IPS-20b (cell line): ENCODE results near the gene SPATA31D4.
"Not testable (repeated sequence)": the region's sequence is repeated elsewhere in the genome, so short reads cannot be mapped to it uniquely, and the experiment has no call there.

Source experiments
- H3K27ac ChIP-seq: one replicate; pipeline ENCODE4 v1.5.1; 2013; ENCODE audit warnings: low read length
- H3K27me3 ChIP-seq: 2 replicates; pipeline ENCODE4 v1.6.1; 2013; ENCODE audit warnings: mild to moderate bottlenecking, low read length, inconsistent platforms; ENCODE audit not compliant: insufficient read depth
- H3K36me3 ChIP-seq: 2 replicates; pipeline ENCODE4 v1.6.1; 2013; ENCODE audit warnings: low read depth, mild to moderate bottlenecking, inconsistent platforms, low read length, moderate library complexity; ENCODE audit not compliant: insufficient read depth
- H3K4me1 ChIP-seq: 2 replicates; pipeline ENCODE4 v1.6.1; 2013; ENCODE audit warnings: mild to moderate bottlenecking, control low read depth, inconsistent platforms, low read length, moderate library complexity; ENCODE audit not compliant: insufficient read depth
- H3K4me3 ChIP-seq: 2 replicates; pipeline ENCODE4 v1.5.1; 2013; ENCODE audit warnings: mild to moderate bottlenecking, low read length, inconsistent platforms
- H3K9ac ChIP-seq: 2 replicates; pipeline ENCODE4 v1.6.1; 2013; ENCODE audit warnings: low read depth, mild to moderate bottlenecking, inconsistent platforms, low read length, moderate library complexity
- H3K9me3 ChIP-seq: 2 replicates; pipeline ENCODE4 v1.6.1; 2013; ENCODE audit warnings: mild to moderate bottlenecking, low read depth, low read length, inconsistent platforms; ENCODE audit not compliant: insufficient read depth

The SPATA31D4 gene

DNA sequence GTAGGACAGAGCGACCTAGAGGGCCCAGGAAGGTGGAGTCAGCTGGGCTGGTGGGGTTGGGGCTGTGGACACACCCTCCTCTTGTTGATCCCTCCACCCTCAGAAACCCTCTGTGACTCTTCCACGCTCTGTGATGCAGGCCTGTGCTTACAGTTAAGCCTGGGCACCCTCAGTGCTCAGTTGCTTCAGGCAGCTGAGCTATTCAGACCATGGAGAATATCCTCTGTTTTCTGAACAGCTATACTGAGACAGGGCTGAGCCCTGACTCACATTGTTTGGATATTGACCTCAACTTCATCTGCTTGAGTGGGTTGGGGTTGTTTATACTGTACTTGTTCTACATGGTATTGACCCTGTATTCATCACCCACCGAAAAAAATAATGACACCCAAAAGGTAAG lies at the start of gene SPATA31D4:
SPATA31D4 (plus strand) TSS at position 124 of the 400 bp plus-strand sequence; CDS start at position 210, 86 bp downstream.
- H3K4me1 ChIP-seq, H3K9me3 ChIP-seq, H3K9ac ChIP-seq, H3K27ac ChIP-seq, H3K27me3 ChIP-seq, H3K4me3 ChIP-seq, H3K36me3 ChIP-seq: not testable (repeated sequence)

DNA sequence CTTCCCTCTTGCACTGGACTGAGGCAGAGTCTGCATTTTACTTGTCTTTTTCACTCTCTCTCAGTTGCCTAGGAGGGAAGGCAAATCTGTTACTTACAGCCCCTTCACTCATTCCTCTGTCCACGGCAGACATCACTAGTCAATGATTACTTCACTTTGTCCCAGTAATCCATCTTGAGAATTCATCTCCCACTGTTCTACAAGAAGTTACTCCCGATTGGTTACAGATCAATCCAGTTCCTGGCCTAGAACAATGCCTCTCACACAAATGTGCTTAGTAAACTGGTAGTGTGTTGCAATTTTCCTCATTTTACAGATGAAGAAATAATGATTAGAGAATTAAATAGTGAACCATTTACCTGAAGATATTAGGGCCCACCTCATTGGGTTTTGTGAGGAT lies 49.7 kb upstream of the SPATA31D4 start:
- Histone ChIP-seq H3K9ac (no peak overlapping the region), H3K27ac (no peak overlapping the region), H3K4me3 (no peak overlapping the region), H3K36me3 (no peaks in the 10 kb centered on the region), H3K9me3 (no peaks in the 10 kb centered on the region), H3K27me3 (no peaks in the 10 kb centered on the region), H3K4me1 (no peaks in the 10 kb centered on the region)

DNA sequence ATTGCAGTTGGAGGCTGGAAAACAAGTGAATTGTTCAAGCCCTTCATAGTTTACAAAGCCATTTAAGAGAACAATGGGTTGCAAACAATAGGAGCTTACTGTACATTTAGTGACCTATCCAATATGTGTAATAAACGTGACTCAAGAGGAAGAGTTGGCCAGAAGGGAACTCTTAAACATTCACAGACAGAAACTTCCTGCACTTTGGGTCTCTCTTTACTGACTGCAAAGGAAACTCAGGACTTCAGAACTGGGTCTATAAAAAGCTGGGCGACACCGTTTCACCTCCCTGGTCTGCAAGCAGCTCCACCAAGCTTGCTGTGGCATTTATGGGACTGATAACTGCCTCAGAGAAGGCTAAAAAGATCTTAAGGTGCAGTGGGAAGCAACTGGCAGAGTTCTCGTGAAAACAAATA lies 48.7 kb upstream of the SPATA31D4 start:
- Histone ChIP-seq H3K27me3 (no peaks in the 10 kb centered on the region), H3K4me3 (no peak overlapping the region), H3K4me1 (no peaks in the 10 kb centered on the region), H3K9ac (no peak overlapping the region), H3K27ac (no peak overlapping the region), H3K36me3 (no peaks in the 10 kb centered on the region), H3K9me3 (no peaks in the 10 kb centered on the region)

DNA sequence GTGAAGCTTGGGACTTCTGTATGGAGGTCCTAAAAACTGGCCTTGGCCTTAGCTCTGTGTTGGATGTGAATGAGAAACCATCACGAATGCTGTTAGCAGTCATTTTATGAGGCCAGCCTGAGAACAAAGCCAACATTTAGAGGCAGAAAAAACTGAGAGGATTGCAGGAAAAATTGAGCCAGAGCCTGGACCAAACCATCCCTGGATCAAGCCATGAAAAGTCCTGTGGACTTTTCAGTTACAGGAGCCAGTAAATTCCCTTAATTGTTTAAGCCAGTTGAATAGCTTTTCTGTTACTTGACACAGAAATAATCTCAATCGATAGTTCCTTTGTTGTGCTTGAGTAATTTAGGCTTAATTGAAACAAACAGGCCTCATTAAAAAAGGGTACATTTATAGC lies 42.6 kb upstream of the SPATA31D4 start:
- Histone ChIP-seq H3K4me1 (no peaks in the 10 kb centered on the region), H3K36me3 (no peaks in the 10 kb centered on the region), H3K27me3 (no peaks in the 10 kb centered on the region), H3K27ac (no peak overlapping the region), H3K9me3 (no peaks in the 10 kb centered on the region), H3K9ac (no peak overlapping the region), H3K4me3 (no peak overlapping the region)

DNA sequence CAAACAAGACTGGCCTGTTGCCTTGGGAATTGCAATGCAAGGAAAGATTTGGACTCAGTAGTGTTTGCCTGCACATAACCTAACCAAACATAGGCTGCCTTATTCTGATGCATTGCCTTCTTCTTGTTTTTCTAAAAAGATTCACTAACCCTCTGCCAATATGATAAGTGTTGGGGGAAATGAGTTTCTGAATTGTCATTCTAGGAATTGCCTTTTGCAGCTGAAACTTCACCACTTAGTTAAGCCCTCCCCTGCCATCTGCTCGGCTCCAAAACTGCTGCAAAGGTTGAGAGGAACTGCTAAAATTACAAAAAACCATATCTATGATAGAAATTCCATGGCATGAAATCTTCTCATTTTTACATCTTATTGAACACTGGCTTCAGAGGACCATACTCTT lies 41.6 kb upstream of the SPATA31D4 start:
- Histone ChIP-seq H3K9me3 (no peaks in the 10 kb centered on the region), H3K36me3 (no peaks in the 10 kb centered on the region), H3K4me3 (no peak overlapping the region), H3K27me3 (no peaks in the 10 kb centered on the region), H3K27ac (no peak overlapping the region), H3K4me1 (no peaks in the 10 kb centered on the region), H3K9ac (no peak overlapping the region)

DNA sequence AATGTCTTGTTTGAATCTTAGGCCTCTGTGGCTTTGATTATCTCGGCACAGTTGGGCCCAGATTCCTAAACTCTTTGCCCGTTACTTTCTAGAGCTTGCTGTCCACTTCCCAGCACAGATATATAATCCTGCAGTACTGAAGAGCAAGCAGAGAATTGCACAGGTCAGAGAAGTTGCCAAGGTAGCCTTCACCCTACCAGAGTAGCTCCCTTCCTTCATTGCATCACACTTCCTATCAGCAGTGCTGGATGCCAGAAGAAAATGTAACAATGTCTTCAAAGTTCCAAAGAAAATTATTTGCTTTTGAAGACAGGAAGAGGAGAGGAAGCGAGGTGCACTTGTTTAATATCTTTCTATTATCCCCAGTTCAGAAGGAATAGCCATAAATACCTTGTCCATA lies 38.1 kb upstream of the SPATA31D4 start:
- Histone ChIP-seq H3K27ac (no peak overlapping the region), H3K9ac (no peak overlapping the region), H3K36me3 (no peaks in the 10 kb centered on the region), H3K27me3 (no peaks in the 10 kb centered on the region), H3K9me3 (no peaks in the 10 kb centered on the region), H3K4me1 (no peaks in the 10 kb centered on the region), H3K4me3 (no peak overlapping the region)

DNA sequence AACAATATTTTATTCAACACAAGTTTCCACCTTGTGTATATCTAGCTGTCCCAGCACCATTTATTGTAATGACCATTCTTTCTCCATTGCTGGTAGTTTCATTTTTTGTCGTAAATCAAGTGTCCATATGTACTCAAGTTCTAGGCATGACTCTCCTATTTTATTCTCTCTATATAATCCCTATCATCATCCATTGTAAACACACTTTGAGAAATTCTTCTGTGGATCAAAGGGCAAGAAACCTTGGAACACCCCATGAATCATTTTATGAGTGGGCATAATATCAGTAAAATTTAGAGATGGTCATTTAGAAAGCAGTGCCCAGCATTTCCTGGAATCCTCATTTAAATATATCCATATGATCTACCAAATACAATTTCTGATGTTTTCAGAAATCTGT lies 35.8 kb upstream of the SPATA31D4 start:
- Histone ChIP-seq H3K4me1 (no peaks in the 10 kb centered on the region), H3K27ac (no peak overlapping the region), H3K4me3 (no peak overlapping the region), H3K36me3 (no peaks in the 10 kb centered on the region), H3K27me3 (no peaks in the 10 kb centered on the region), H3K9me3 (no peaks in the 10 kb centered on the region), H3K9ac (no peak overlapping the region)

DNA sequence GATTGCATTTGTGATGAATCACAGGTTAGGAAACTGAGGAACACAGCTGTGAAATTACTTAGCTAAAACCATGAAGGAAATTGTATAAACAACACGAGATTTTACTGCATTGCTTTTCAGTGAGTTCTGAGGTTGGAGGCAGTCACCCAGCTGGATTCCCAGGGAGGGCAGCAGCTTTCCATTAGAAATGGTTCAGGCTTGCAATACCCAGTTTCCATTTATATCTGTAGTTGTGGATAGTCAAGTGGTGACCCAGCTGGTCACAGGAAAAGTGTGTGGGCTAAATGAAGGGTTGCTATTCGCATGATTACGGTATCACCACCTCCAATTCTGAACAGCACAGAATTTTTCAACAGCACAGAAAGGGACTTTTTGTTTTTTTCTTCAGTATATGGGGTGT lies 34.3 kb upstream of the SPATA31D4 start:
- H3K4me1 ChIP-seq, result no peaks in the 10 kb centered on the region
- H3K9ac ChIP-seq, result no peak overlapping the region
- no peak overlapping the region for H3K4me3 ChIP-seq
- no peak overlapping the region for H3K27ac ChIP-seq
- no peaks in the 10 kb centered on the region for H3K36me3 ChIP-seq
- H3K27me3 ChIP-seq, result no peaks in the 10 kb centered on the region
- no peaks in the 10 kb centered on the region for H3K9me3 ChIP-seq

DNA sequence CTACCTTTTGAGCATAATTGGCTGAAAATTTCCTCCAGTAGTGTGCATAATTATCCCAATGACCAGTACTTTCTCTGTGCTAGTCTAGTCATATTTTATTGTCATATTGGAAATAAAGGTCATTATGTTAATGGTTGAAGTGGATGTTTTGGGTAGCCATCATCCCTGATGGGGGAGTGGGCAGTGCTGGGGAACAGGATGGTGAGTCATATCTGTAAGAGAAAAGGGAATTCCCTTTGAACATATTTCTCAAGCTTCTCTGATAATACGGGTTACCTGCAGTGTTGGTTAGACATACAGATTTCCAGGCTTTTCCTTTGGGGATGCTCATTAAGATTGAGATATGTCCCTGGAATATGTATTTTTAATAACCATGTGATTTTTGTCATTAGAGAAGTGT lies 33.3 kb upstream of the SPATA31D4 start:
- H3K9me3 ChIP-seq, result no peaks in the 10 kb centered on the region
- no peak overlapping the region for H3K27ac ChIP-seq
- no peaks in the 10 kb centered on the region for H3K4me1 ChIP-seq
- H3K36me3 ChIP-seq, result no peaks in the 10 kb centered on the region
- H3K9ac ChIP-seq, result no peak overlapping the region
- no peaks in the 10 kb centered on the region for H3K27me3 ChIP-seq
- H3K4me3 ChIP-seq, result no peak overlapping the region

DNA sequence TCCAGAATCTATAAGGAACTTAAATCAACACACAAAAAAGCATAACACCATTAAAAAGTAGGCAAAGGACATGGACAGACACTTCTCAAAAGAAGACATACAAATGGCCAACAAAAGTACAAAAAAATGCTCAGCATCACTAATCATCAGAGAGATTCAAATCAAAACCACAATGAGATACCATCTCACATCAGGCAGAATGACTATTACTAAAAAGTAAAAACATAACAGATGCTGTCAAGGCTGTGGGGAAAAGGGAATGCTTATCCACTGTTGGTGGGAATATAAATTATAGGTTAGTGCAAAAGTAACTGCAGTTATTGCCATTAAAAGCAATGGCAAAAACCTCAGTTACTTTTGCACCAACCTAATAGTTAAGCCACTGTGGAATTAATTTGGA lies 32.2 kb upstream of the SPATA31D4 start:
- H3K4me3 ChIP-seq, result no peak overlapping the region
- H3K36me3 ChIP-seq, result no peaks in the 10 kb centered on the region
- H3K4me1 ChIP-seq, result no peaks in the 10 kb centered on the region
- H3K9me3 ChIP-seq, result no peaks in the 10 kb centered on the region
- H3K27me3 ChIP-seq, result no peaks in the 10 kb centered on the region
- H3K9ac ChIP-seq, result no peak overlapping the region
- H3K27ac ChIP-seq, result no peak overlapping the region

DNA sequence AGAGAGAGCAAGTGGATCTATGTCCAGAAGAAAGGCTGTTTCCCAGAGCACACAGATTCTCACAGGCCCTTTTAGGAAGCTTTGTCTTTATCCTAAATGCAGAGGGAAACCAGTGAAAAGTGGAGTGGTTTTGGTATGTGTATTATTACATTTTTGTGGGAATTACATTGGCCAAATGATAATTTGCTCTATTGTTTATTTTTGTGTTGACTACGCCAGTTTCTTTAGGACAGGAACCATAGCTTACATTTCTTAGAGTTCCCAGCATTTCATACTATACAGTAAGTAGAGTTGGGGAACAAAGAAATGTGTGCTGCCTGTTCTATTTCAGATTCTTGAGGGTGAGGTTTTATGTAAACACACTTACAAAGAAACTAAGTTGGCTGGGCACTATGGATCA lies 29.4 kb upstream of the SPATA31D4 start:
- no peak overlapping the region for H3K9ac ChIP-seq
- H3K27me3 ChIP-seq, result no peaks in the 10 kb centered on the region
- no peaks in the 10 kb centered on the region for H3K9me3 ChIP-seq
- no peak overlapping the region for H3K27ac ChIP-seq
- H3K36me3 ChIP-seq, result no peaks in the 10 kb centered on the region
- H3K4me1 ChIP-seq, result no peaks in the 10 kb centered on the region
- H3K4me3 ChIP-seq, result no peak overlapping the region

DNA sequence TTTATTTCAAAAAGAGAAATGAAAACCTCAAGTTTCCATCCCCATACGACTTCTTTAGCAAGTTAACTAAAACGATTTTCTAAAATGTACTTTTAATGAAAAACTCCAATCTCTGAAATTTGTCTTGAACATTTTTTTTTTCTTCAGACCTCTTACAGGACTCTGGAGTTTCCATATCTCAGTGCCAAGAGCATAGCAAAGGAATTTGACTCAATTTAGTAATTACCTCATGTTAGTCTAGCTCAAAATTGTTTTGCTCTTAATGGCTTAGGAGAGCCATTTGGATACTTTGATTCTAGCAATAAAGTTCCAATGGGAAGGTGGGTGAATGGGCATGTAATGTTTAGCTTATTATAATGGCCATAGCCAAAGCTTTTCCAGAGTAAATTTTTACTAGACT lies 26.0 kb upstream of the SPATA31D4 start:
- Histone ChIP-seq H3K4me3 (no peak overlapping the region), H3K36me3 (no peaks in the 10 kb centered on the region), H3K4me1 (no peaks in the 10 kb centered on the region), H3K9ac (no peak overlapping the region), H3K27ac (no peak overlapping the region), H3K27me3 (no peaks in the 10 kb centered on the region), H3K9me3 (no peaks in the 10 kb centered on the region)

DNA sequence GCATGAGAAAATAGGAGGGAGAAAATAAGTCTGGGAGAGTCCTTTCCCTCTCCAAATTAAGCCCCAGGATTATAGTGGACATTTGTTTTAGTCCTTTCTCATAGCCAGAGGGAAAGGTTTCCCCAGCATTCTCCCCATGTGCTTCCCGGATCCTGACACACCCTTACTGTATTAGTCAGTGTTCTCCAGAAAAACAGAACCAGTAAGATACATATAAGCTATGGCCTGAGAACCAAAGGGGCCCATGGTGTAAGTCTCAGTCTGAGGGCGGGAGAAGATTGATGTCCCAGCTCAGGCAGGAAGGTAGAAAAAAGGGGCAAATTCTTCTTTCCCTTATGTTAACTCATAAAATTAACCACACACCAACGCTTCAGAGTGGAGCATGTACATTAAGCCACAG lies 25.6 kb upstream of the SPATA31D4 start:
- Histone ChIP-seq H3K9me3 (no peaks in the 10 kb centered on the region), H3K27ac (no peak overlapping the region), H3K4me1 (no peaks in the 10 kb centered on the region), H3K9ac (no peak overlapping the region), H3K36me3 (no peaks in the 10 kb centered on the region), H3K4me3 (no peak overlapping the region), H3K27me3 (no peaks in the 10 kb centered on the region)
